ENCODE measurements around the gene RSPO3. TPM values are rescaled to one million over a fixed set of nuclear protein-coding genes. Genes with fewer than 3 reads are reported as not detected.

The RSPO3 gene
- total and polyA plus RNA-seq, 2 experiments from 2014 or later = 4.8 to 11.2 TPM

DNA sequence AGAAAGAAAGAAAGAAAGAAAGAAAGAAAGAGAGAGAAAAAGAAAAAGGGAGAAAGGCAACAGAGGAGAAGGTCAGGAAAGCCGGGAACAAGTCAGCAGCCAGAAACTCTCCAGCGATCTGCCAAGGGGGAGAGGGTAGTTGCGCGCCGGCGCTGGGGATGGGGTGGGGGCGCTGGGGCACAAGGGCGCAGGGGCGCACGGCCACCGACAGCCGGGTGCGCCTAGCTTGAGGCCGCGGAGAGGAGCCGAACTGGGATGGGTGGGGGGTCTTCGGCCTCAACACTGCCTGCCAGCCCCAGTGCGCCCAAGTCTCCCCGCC lies 533 bp upstream of the RSPO3 start:
- Histone ChIP-seq H4K20me1 (ENCODE audit: insufficient read depth, poor library complexity, severe bottlenecking) (no peaks in the 10 kb centered on the region), H3K27me3 (peaks cover 72% of the 10 kb centered on the region), H3K9me3 (ENCODE audit: low read depth) (no peaks in the 10 kb centered on the region), H3K36me3 (replicated peaks; ENCODE audit: insufficient read depth, low read depth) (no peaks in the 10 kb centered on the region), H3K4me3 (peak overlapping the region; percentile 71), H3K79me2 (no peaks in the 10 kb centered on the region), H3K4me1 (ENCODE audit: insufficient read depth) (peaks cover 25% of the 10 kb centered on the region), H3K4me2 (peak overlapping the region; percentile 93), H3K9me2 (replicated peaks; ENCODE audit: insufficient read depth) (no peaks in the 10 kb centered on the region), H3K27ac (peak overlapping the region; percentile 50), H2AFZ (peak overlapping the region; percentile 28)
- no peak for DNase-seq (ENCODE audit: low spot score)
- TF ChIP-seq CTCF (IDR thresholded peaks at IDR 0.05; ENCODE audit: poor library complexity) (no peak), EZH2phosphoT487 (IDR thresholded peaks at IDR 0.05; ENCODE audit: low read depth, severe bottlenecking, unreplicated experiment) (no peak), EZH2 (IDR thresholded peaks at IDR 0.05; ENCODE audit: borderline replicate concordance) (no peak)
- 0% methylated on average over 2 of the region's 19 CpGs for whole genome bisulfite sequencing (ENCODE audit: low lambda C conversion rate, missing lambda C conversion rate)

- Histone ChIP-seq H3K9me2 (replicated peaks; ENCODE audit: insufficient read depth) (no peaks in the 10 kb centered on the region), H3K79me2 (no peaks in the 10 kb centered on the region), H3K4me1 (ENCODE audit: insufficient read depth) (peaks cover 25% of the 10 kb centered on the region), H3K27ac (no peak overlapping the region), H3K4me2 (peak overlapping the region; percentile 93), H2AFZ (peak overlapping the region; percentile 55), H3K9me3 (ENCODE audit: low read depth) (no peaks in the 10 kb centered on the region), H3K27me3 (peaks cover 66% of the 10 kb centered on the region), H3K36me3 (replicated peaks; ENCODE audit: insufficient read depth, low read depth) (no peaks in the 10 kb centered on the region), H4K20me1 (ENCODE audit: insufficient read depth, poor library complexity, severe bottlenecking) (no peaks in the 10 kb centered on the region), H3K4me3 (peak overlapping the region; percentile 60)
- peak; percentile 55 for TF ChIP-seq EZH2 (IDR thresholded peaks at IDR 0.05; ENCODE audit: borderline replicate concordance)
- TF ChIP-seq EZH2phosphoT487 (IDR thresholded peaks at IDR 0.05; ENCODE audit: low read depth, severe bottlenecking, unreplicated experiment) = no peak
- 1% methylated on average over 82 of the region's 82 CpGs for WGBS (ENCODE audit: low lambda C conversion rate, missing lambda C conversion rate)
- peak; percentile 29 for DNase-seq (ENCODE audit: low spot score)
Measured at GRCh38 chr6:127119102-127120022, 891 bp downstream of the RSPO3 start.

DNA sequence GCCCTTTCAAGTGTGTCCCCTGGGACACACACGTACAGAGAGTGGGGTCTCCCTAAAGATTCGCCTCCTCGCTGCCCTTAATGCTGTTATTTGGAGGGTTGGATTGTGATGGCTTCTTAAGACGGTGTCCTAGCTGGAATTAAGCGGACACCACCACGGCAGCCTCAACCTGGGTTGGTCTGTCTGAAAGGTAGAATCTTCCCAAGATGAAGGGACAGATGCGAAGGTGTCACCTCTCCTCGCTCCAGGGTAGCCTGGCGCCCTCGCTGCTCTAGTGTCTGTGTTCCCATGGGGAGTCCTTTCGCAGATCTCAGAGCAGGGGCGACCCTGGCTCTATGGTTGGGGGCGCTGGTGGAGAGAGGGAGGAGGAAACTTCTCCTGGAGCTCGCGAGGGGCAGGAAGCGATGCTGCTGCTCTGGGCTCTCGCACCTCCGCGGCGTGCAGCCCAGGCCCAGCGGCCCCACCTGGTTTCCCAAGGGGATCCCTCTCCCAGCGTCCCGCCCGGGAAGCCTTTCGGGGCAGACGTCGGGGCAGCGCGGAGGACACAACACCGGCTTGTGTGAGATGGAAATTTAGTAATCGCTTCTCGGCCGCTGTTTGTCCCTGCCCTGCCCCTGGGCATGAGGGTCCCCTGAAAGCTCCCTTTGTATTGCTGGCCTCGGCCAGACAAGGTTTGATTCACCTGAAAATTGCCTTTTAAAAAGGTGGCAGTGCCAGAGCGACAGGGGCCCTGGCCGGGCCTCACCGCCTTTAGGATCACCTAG lies 1.7 kb downstream of the RSPO3 start:
- peaks cover 22% of the 10 kb centered on the region for H3K4me1 ChIP-seq (ENCODE audit: insufficient read depth)
- TF ChIP-seq CTCF (IDR thresholded peaks at IDR 0.05; ENCODE audit: poor library complexity) (no peak), EZH2phosphoT487 (IDR thresholded peaks at IDR 0.05; ENCODE audit: low read depth, severe bottlenecking, unreplicated experiment) (peak; percentile 19), EZH2 (IDR thresholded peaks at IDR 0.05; ENCODE audit: borderline replicate concordance) (no peak)
- peak overlapping the region; percentile 93 for H3K4me2 ChIP-seq
- WGBS (ENCODE audit: low lambda C conversion rate, missing lambda C conversion rate) = 4% methylated on average over 37 of the region's 37 CpGs
- no peaks in the 10 kb centered on the region for H3K9me3 ChIP-seq (ENCODE audit: low read depth)
- H3K27ac ChIP-seq = no peak overlapping the region
- H3K79me2 ChIP-seq = no peaks in the 10 kb centered on the region
- no peaks in the 10 kb centered on the region for H4K20me1 ChIP-seq (ENCODE audit: insufficient read depth, poor library complexity, severe bottlenecking)
- H3K4me3 ChIP-seq = peak overlapping the region; percentile 60
- peak; percentile 18 for DNase-seq (ENCODE audit: low spot score)
- H3K27me3 ChIP-seq = peaks cover 58% of the 10 kb centered on the region
- H3K36me3 ChIP-seq (replicated peaks; ENCODE audit: insufficient read depth, low read depth) = no peaks in the 10 kb centered on the region
- peak overlapping the region; percentile 55 for H2AFZ ChIP-seq
- H3K9me2 ChIP-seq (replicated peaks; ENCODE audit: insufficient read depth) = no peaks in the 10 kb centered on the region

Data from hepatocyte (in vitro differentiated cells).